Psoas muscle (tissue), 8 donors: ENCODE data around the gene PRSS21. TPM values are rescaled to one million over a fixed set of nuclear protein-coding genes. Genes with fewer than 3 reads are reported as not detected.

Experiments
- ATAC-seq, 4 donors: fragments of 200-7000 bp; cut with Tn5 transposase; one replicate each; pipeline ENCODE4 v1.9.1; 2020; ENCODE audit warnings: moderate library complexity in 3 of 4, mild to moderate bottlenecking in 2 of 4
- DNase-seq, 2 donors: peaks; one replicate each; pipeline ENCODE4 v3.0.0-alpha.2; 2020
- H3K27ac ChIP-seq: fragments of 200-600 bp; one replicate; pipeline ENCODE4 v1.8.0; 2022
- H3K27me3 ChIP-seq, 3 donors: fragments of 200-600 bp in 1 of 3; one replicate each; pipeline versions ENCODE4 v1.6.1 to v1.8.0; 2013 to 2022; ENCODE audit warnings: low read length in 2 of 3, mild to moderate bottlenecking in 2 of 3, moderate library complexity in 1 of 3; ENCODE audit not compliant: insufficient read depth in 3 of 3
- H3K36me3 ChIP-seq, 2 donors: fragments of 200-600 bp in 1 of 2; one replicate each; pipeline versions ENCODE4 v1.6.1 to v1.8.0; 2013 to 2022; ENCODE audit warnings: low read depth in 1 of 2, mild to moderate bottlenecking in 1 of 2, moderate library complexity in 1 of 2; ENCODE audit not compliant: insufficient read depth in 1 of 2
- H3K4me1 ChIP-seq: fragments of 200-600 bp; one replicate; pipeline ENCODE4 v1.8.0; 2022
- H3K4me3 ChIP-seq: fragments of 200-600 bp; one replicate; pipeline ENCODE4 v1.8.0; 2022; ENCODE audit warnings: mild to moderate bottlenecking
- H3K9me3 ChIP-seq: fragments of 200-600 bp; one replicate; pipeline ENCODE4 v1.8.0; 2022
- CTCF ChIP-seq: fragments of 200-600 bp; IDR thresholded peaks from one replicate; pipeline ENCODE4 v1.8.0; 2022; ENCODE audit warnings: antibody characterized with exemption
- WGBS, 3 donors: extraction: QIAGEN DNeasy Blood & Tissue Kit; methylation state at CpG; one replicate each; pipeline versions ENCODE4 v1.1.6 to v1.1.7; 2013; 5-methylcytosine and 5-hydroxymethylcytosine counted together
- intact Hi-C, 2 donors: fragments of 100-400 bp; cut with DNase I; formaldehyde crosslinking; loops; one replicate each; pipeline versions ENCODE4 v1.11.0 to v1.14.2; 2022
- long read RNA-seq, 2 donors: library from polyadenylated mRNA; unstranded; transcript quantifications; one replicate each; pipeline ENCODE4 v2.0.0, GENCODE V29; 2021
- polyA plus RNA-seq, 3 donors: library from polyadenylated mRNA; stranded (reverse); fragments of 200-250 nt; gene quantifications; one replicate each; pipeline ENCODE4 v1.2.3, GENCODE V29; 2013
- total RNA-seq, 4 donors: library from RNA; stranded (reverse); fragmentation: NEBNext Ultra II Directional in 2 of 4; extraction: Animal tissue kit (Norgen Biotek cat#: 25700) in 2 of 4; gene quantifications; one replicate each; pipeline versions ENCODE4 v1.2.1 to v1.2.4, GENCODE V29; 2021 to 2023
- donor health status: healthy with polysubstance abuse.
- donor health status: DM: no; HTN: no; CAD: no; lungs with moderate emphysema.
- donor health status: Bipolar disorder and iron deficiency.
- donor health status: healthy.
- donor health status: DM: yes; HTN: yes; CAD: no.
- donor health status: DM: no; HTN: no; CAD: no.
- donor health status: DM: no; HTN: no; CAD: no.
- donor health status: DM: yes; HTN: yes; CAD: no.

The PRSS21 gene
- not detected for total RNA-seq
- polyA plus RNA-seq = under 1 TPM; 0.05 to 0.20 (median 0.10) TPM
- long read RNA-seq, donor 1 = 0 reads
- long read RNA-seq, donor 2 = 0 reads

- Histone ChIP-seq H3K4me3 (no peak within 1 kb of the TSS), H3K27me3 (peaks cover 0 to 12% (median 2%) of the 10 kb centered on the region in 3 donors), H3K27ac (no peak within 1 kb of the TSS), H3K36me3 (no peaks in the 10 kb centered on the region), H3K9me3 (no peaks in the 10 kb centered on the region), H3K4me1 (peaks cover 4% of the 10 kb centered on the region)
- 62 to 69% (median 67%) methylated on average over 18 to 28 of the region's 28 CpGs for WGBS, 3 donors
- intact Hi-C loops = no loop called here
- no peak for TF ChIP-seq CTCF
- DNase-seq (no peak), ATAC-seq (no peak)
Observed at GRCh38 chr16:2816751-2817339, at the start of gene PRSS21. Gene PRSS21, plus strand, starts transcription at chr16:2817237. Its CDS starts 32 bp downstream, at chr16:2817269.

- no peak for DNase-seq
- Histone ChIP-seq H3K4me1 (peaks cover 20% of the 10 kb centered on the region), H3K4me3 (peak overlapping the region; percentile 18), H3K27me3 (no peaks in the 10 kb centered on the region), H3K9me3 (no peaks in the 10 kb centered on the region), H3K36me3 (peaks cover 26 to 100% of the 10 kb centered on the region in 2 donors), H3K27ac (peak overlapping the region; percentile 41)
- WGBS, 3 donors = 42 to 59% (median 45%) methylated on average over 14 of the region's 14 CpGs
- intact Hi-C loops = no loop called here
- no peak for ATAC-seq
- no peak for TF ChIP-seq CTCF
Observed at GRCh38 chr16:2767891-2768290, 49.1 kb upstream of the PRSS21 start.

GRCh38 chr16:2768403-2769089, 48.5 kb upstream of the PRSS21 start:
- Histone ChIP-seq H3K36me3 (peaks cover 23 to 100% of the 10 kb centered on the region in 2 donors), H3K27me3 (no peaks in the 10 kb centered on the region), H3K9me3 (no peaks in the 10 kb centered on the region), H3K4me3 (no peak overlapping the region), H3K27ac (peak overlapping the region; percentile 60), H3K4me1 (peaks cover 20% of the 10 kb centered on the region)
- WGBS, 3 donors = 65 to 73% (median 65%) methylated on average over 16 to 17 of the region's 17 CpGs
- ATAC-seq = no peak
- DNase-seq = no peak
- no peak for TF ChIP-seq CTCF
- intact Hi-C loops = no loop called here

GRCh38 chr16:2769100-2769529, 47.9 kb upstream of the PRSS21 start:
- H3K27me3 ChIP-seq = no peaks in the 10 kb centered on the region
- H3K36me3 ChIP-seq = peaks cover 19 to 99% of the 10 kb centered on the region in 2 donors
- H3K9me3 ChIP-seq = no peaks in the 10 kb centered on the region
- peaks cover 20% of the 10 kb centered on the region for H3K4me1 ChIP-seq
- TF ChIP-seq CTCF = no peak
- intact Hi-C loops = no loop called here
- H3K27ac ChIP-seq = no peak overlapping the region
- DNase-seq (peak in 1 of 2 donors; percentile 58), ATAC-seq (no peak)
- H3K4me3 ChIP-seq = no peak overlapping the region
- 79 to 82% (median 81%) methylated on average over 11 of the region's 11 CpGs for WGBS, 3 donors
